C1 segment of cervical spinal cord (tissue), 14 donors: ENCODE measurements around the gene RAD51B.

Experiments
- DNase-seq, 14 donors: peaks; one replicate each; lab custom pipeline; 2025; lab: John Stamatoyannopoulos, UW

RAD51B gene

DNA sequence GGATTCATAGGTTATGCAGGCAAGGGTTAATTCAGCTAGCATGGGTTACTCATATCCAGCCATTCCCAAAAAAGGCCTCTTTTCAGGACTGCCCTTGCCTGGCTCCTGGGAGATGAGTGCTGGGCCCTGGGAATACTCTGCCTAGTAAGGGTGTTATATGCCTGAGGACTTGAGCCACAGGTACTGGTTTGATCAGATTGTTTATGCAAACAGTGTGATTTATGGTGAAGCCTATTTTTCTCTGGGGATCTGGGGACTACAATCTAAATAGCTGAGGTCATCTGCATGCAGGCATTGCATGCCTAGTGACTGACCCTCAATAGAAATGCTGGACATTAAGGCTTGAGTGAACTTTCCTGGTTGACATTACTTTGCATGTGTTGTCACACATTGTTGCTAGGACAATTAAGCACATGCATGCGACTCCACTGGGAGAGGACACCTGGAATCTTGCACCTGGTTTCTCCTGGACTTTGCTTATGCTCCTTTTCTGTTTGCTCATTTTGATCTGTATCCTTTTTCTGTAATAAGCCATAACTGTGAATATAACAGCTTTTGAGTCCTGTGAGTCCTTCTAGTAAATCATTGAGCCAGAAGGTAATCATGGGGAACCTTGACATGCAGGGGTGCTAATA lies 73.0 kb downstream of the RAD51B start:
- no peak for DNase-seq

DNA sequence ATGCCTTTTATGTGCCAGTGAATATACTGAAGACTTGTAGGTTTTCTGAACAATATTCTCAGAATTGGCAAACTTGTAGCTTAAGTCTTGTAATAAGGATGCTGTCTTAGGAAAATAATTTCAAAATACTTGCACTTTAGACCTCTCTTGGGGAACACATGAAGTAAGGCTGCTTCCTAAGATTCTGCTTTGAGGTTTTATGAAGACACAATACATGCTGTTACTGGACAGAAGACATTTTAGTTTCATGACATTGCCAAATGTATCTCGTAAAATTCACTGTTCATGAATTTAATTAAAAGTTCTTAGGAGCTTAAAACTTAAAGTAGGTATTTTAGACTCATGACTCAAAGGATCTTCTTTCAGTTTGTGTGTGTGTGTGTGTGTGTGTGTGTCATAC lies 80.7 kb downstream of the RAD51B start:
- DNase-seq = no peak

DNA sequence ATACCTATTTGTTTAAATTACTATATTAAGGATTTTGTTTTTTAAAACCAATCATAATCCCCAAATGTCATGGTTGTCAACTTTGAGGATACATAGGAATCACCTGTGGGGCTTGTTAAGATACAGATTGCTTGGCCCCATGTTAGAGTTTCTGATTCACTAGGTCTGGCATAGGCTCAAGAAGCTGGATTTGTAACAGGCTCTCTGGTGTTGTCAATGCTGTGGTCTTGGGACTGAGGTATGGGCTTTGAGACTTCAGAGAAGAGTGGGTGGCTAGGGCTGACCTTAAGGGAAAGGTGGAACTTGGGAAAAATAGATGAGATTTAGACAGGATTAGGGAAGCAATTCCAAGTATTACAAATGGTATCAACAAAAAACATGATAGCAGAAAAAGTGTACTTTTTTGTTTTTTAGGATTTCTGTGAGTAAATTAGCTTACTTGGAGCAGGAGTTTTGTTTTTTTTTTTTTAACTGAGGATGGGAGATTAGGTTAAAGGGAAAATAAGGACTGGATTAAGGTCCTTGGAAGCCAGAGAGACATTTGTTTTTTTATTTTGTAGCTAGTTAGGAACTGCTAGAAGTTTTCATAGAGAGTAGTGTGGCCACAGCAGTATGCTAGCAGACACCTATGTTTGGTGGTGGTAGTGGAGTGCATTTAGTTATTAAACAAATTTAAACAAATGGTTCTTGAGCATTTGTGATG lies 88.6 kb downstream of the RAD51B start:
- DNase-seq = no peak

DNA sequence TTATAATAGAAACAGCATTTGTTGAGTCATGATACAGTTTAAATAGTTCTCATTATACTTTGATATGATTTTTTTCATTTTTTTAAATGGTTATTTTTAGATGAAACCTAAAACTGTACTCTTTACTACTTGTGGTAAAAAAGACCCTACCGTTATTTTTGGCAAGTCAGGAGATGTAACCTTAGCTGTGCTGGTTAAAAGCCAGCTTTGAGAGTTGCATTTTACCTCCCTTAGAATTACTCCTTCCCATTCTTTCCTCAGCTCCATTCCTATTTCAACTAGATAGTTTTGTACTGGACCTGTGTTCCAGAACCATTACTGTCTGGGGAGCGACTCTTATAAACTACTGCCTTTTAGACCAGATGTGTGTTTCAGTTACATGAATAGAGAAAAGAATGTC lies 92.0 kb downstream of the RAD51B start:
- DNase-seq = no peak

DNA sequence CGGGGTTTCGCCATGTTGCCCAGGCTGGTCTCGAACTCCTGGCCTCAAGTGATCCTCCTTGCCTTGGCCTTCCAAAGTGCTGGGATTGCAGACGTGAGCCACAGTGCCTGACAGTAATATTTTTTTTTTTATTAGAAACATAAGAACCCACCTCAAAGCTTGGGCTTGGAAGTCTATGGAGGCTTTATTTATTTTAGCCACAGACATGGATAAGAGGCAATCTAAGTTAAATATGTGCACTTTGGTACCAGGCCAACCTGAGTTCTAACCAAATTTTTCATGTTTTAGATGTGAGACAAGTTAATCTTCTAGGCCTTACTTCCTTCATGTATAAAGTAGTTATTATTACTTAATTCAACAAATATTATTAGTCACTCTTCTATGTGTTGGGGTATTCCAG lies 96.9 kb downstream of the RAD51B start:
- no peak for DNase-seq

DNA sequence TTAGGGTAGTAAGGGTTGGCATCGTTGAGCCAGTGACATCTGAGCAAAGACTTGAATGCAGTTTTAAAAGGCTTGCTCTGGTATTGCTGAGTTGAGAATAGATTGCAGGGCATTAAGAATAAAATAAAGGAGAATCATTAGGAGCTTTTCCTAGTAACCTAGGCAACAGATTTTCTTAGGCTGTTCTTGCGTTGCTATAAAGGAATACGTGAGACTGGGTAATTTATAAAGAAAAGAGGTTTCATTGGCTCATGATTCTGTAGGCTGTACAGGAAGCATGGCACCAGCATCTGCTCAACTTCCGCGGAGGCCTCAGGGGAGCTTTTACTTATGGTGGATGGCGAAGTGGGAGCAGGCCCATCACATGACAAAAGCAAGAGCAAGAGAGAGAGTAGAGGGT lies 97.4 kb downstream of the RAD51B start:
- DNase-seq = no peak

DNA sequence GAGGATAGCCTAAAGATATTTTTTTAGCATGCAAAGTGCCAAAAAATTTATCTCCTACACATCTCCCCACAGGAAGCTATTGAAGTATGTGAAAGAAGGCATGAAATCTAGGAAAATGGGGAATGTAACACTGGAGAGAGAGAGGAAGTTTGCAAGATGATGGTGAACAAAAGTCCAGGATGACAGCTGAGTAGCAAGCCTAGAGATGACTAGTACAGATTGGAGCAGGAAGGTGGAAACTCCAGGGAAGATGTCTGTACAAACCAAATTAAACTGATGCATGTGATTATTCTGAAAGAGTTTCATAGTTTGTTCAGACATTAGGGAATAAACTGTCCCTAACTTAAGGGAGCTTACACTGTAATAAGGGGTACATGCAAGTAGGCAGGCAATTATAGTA lies 99.3 kb downstream of the RAD51B start:
- DNase-seq = no peak

DNA sequence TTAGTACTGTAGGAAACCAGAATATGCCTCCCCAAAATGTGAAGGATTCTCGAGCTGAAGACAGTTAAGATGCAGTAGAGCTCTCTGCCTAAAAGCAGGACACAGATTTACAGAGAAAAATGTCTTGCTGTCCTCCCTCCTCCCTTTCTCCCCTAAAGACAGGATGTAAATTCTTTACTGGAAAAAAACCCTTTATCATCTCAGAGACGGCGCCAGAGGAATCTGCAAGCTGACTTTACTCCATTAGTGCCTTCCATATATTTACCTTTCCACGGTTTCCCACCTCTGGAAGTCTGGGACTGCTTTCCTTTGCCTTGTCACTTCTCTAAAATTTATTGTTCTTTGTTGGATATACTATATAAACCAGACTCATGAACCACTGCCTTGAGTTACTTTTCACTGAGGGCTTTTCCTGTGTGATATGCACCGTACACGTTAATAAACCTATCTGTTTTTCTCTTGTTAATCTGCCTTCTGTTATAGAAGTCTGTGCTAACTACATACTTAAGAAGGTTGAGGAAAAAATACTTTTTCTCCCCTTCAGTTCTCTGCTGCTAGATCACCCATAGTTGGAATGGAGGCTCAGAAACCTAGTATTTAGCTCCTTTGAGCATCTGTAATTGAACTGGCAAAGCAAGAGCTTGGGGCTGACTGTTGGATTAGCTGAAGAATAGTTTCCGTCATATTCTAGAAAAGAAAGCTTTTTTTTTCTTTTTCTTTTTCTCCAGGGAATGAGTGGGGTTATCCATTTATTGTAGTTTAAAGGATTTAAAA lies 99.9 kb downstream of the RAD51B start:
- no peak for DNase-seq

DNA sequence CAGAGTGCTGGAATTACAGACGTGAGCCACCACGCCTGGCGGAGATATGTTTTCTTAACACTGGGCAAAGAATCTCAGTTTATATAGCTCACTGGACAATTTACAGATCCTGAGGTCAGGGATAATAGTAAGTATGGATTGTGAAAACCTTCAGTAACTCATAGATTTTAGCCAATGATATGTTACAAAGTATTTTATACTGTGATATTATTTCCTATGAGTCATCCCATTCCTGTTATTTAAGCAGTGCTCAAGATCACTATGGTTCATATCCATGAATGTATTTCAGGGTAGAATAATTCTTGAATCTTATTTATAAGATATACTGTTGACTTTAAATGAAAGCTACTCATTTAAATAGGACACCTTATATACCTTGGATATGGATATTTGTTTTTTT lies 107.2 kb downstream of the RAD51B start:
- DNase-seq = no peak

DNA sequence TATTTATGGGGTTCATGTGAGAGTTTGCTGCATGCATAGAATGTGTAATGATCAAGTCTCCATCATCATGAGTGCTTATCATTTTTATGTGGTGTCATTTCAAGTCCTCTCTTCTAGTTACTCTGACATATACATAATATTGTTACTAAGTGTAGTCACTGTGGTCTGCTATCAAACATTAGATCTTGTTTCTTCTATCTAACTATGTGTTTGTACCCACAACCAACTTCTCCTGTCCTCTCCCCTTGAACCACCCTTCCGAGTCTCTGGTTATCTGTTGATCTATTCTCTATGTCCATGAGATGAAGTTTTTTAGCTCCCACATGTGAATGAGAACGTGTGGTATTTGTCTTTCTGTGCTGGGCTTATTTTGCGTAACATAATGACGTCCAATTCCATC lies 107.7 kb downstream of the RAD51B start:
- no peak for DNase-seq

DNA sequence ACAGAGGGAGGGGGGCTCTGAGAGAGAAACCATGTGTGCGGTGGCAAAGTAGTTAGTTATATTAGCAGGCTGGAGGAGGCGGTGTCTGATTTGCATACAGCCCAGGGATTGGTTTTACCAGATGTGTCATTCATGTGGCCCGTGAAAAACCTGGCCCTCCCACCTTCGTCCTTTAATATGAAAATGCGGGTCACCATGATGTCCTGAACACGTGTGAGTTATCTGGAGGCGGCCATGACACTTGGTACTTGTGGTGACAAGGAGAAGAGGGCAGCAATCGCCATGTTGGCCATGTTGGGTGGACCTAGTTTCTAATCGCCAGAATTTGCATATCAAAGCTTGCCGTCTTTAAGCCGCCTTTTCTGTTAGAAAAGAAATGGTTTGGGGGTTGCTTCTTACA lies 108.8 kb downstream of the RAD51B start:
- DNase-seq = no peak

DNA sequence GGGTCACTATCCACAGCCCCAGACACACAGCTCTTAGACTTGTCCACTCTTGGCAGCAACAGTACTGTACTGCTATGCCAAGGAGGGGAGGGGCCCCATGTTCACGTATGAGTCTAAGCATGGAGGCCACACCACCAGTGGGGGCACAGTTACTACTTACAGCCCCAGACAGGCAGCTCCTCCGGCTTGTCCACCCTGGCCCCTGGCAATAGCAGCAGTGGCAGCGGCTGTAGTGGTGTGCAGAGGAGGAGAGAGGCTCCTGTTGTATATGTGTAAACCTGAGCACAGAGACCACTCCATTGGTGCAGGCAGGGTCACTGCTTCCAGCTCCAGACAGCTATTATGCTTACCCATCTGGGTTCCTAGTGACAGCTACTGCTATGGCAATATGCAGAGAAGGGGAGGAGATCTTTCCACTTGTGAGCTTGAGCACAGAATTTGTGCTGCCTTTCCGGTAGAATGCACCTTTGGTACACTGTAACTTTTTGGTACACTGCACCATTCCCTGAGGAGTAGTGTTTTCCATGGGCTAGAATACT lies 113.2 kb downstream of the RAD51B start:
- no peak for DNase-seq

DNA sequence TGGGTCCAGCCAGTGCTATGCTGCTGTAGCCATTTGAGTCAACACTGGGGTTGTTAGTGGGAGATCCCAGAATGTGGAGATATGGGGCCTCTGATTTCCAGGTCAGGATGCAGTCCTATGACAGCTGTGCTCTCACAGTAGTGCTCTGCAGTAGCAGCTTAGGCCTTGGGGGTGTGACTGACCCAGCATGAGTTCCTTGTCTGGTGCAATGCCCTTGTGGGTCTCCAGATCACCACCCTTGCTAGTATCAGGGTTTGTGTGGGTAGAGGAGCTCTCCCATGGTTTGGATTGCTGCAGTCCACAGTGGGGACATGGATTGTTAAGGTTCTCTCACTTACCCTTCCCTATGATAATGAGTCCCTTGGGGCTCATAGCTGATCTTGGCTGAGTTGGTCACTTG lies 113.7 kb downstream of the RAD51B start:
- DNase-seq = no peak

DNA sequence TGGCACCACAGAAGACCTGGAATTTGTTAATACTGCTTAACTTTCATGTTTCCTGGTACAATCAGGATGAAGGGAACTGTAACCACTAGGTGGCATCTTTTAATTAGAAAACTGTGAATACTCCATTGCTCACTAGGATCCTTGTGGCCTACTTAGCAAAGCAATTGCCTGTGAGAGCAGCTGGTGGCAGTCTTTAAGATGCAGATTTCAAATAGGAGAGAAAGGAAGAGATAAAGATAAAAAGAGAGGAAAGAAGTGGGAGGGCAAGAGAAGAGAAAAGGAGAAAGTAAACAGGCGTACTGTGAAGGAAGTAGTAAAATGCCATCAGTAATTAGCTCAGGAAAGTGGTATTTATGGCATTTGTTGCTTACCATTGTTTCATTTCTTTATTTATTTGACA lies 114.5 kb downstream of the RAD51B start:
- peak in 1 of 14 donors; percentile 27 for DNase-seq

DNA sequence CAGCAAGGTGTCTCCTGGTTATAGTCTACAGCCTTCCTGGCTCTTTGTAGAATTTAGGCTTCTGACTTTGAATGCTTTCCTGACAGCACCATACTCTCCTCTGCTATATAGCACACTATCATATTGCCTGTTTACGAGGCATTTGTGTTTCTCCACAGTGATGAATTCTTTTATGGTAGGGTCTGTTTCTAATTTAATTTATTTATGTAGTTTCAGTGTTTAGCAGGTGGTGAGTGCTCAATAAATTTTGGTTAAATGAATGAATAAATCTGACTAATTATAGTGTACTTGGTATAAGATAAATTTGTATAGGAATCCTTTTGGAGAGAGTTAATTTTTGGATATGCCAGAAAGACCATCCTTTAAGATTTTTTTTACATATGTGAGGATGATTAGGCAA lies 115.3 kb downstream of the RAD51B start:
- no peak for DNase-seq

DNA sequence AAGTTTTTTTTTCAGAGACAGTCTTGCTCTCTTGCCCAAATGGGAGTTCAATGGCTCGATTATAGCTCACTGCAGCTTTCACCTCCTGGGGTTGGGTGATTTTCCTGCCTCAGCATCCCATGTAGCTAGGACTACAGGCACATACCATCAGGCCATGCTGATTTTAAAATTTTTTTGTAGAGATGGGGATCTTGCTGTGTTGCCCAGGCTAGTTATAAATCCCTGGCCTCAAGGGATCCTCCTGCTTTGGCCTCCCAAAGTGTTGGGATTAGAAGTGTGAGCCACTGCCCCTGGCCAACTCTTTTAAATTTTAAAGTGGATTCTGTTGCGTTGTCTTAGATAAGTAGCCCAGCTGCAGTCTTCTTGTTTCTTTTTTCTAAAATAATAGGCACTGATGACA lies 115.8 kb downstream of the RAD51B start:
- DNase-seq = no peak

DNA sequence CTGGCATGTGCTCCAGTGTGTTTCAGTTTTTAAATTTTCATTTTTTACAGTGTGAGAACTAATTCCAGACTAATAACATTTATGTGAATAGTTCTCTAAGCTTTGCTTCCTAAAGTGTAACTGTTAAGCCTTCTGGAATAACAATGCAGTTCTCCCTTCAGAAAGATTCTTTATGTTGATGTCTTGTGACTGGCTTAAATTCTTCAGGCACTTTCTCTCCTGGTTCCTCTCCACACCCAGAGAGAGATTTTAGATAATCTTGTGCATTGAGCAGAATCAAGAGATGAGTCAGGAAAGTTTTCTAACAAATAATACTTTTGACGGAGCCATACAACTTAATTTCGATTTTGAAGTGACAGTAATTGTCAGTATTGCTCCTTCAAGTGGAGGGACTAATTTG lies 118.5 kb downstream of the RAD51B start:
- DNase-seq = no peak

DNA sequence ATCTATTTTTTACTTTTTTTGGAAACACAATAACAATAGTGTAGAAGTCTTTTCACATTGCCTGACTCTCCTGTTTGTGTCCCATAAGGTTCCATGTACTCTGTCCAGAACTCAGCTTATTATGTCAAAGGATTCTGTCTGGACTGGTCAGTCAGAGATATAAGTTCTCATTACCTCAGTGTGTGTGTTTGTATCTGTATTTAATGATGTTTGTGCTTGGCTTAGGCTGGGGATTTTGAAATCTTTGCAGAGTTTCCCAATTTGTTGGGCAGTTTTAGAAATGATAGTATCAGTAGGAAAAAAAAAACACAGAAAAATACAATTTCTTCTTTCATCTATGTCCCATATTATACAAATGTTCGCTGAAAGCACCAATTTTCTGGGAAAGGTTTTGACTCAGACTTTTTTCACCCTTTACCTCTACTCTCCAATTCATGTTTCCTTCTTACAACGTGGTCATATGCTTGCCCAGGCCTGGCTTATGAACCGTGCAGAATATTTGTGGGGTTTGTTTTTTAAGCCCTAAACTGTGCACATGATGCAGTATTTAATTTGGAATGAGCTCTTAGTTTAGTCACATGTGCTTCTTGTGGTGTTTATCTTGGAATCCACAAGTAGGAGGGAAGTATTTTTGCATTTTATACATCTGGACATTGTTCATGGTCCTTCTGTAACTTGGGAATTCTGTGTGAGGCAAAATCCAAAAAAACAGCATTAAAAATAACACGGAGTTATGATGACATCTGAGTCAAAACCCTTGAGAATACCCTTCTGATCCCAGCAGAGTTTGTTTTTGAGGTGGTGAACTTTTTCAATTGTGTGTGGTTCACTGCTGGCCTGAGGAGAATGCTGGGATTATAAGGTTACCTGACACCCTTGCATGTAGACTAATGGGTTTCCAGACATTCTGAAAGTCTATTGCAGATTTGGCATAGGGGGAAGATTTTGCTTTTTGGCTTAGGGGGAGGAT lies 121.2 kb downstream of the RAD51B start:
- DNase-seq = no peak

DNA sequence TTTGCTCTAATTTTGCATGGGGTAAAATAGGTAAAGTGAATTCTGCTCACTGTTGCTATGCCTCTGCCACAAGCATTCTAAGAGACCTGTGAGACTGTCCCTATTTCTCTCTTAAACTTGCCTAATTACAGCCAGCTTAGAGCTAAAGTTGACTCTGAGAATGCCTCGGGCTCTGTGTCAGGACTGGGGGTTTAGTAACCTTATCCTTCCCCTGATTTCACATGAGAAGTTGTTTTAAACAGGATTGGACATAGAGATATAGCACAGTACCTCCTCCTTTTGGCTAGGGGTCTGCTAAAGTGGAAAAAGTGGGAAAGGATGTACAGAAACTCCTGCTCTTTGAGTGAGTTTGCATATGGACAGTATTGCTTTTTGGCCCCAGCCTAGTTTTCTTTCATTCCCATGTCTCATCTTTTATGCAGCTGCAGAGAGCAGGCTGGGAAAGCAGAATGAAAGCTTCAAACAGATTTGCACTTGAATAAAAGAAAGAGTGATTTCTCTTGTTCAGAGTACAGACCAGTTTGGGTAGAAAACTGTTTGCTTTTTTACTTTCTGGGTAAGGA lies 122.0 kb downstream of the RAD51B start:
- no peak for DNase-seq

DNA sequence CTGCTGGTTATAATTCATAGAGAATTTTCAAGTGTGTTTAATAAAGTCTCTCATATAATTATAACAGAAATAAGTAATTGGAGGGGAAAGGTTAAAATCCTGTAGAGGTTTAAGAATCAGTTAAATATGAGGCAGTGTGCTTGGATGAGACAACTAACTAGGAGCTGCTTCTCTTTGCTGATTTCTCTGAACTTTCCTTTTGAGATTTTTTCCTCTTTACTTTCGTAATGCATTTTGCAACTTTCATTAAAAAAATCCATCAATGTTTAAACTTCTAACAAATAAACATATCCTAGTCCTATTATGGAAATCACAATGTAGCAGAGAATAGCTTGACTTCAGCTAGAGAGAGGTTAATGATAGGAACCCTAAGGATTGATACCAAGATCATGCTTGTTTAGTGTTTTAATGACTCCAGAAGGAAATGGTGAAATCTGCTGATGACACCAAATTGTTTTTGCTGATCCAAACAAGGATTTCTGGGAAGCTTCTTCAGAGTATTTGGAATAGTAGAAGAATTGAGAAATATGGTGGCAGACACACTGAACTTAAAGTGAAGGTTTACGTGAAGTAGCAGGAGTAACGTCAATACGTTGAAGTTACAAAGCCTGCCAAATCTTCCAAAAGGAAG lies 122.6 kb downstream of the RAD51B start:
- no peak for DNase-seq

DNA sequence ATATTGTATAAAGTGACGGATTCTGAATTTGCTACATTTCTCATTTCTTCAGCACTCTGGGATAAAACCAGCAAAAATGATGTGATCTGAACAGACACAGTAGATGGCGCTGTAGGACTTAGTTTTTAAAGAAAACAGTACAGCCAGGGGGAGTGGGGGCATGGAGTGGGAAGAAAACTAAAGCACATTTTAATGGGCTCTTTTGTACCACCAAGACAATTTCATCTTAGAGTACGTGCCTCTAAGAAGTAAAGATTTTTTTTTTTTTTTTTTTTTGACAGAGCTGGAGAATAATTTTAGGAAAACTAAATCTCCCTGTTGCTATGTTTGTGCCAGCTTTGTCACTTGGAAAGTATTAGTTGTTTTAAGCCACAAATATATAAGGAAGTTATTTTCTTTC lies 124.4 kb downstream of the RAD51B start:
- peak in 1 of 14 donors; percentile 16 for DNase-seq
